Glomerular visceral epithelial cell (primary cell): ENCODE data around the gene NANOS3.

Experiments used
- DNase-seq: peaks from one replicate; pipeline ENCODE4 v3.0.0-alpha.2; 2016; ENCODE audit errors: extremely low spot score

The NANOS3 gene

DNA sequence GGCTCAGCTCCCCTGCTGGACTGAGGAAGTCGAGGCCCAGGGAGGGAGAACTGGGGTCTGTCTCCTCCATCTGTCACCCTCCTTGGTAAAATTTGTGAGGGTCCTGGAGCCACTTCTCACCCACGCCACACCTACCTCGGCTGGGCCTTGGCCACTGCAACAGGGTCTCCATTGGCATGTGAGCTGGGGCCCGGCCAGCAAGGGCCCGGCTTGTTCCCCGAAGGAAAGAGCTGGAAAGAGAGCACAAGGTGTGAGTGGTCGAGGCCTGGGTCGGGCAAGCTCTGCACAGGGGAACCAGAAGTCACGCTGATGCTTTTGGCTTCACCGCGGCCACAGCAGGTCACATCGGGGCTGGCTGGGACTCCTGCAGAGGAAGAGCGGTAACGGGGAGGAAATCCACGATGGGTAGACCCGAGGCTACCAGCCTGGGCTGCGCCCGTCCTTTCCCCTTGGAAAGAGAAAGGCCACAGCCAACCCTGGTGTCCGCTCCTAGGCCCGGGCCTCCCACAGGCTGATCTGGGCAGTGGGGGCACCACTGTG lies 9.0 kb downstream of the NANOS3 start:
- no peak for DNase-seq

DNA sequence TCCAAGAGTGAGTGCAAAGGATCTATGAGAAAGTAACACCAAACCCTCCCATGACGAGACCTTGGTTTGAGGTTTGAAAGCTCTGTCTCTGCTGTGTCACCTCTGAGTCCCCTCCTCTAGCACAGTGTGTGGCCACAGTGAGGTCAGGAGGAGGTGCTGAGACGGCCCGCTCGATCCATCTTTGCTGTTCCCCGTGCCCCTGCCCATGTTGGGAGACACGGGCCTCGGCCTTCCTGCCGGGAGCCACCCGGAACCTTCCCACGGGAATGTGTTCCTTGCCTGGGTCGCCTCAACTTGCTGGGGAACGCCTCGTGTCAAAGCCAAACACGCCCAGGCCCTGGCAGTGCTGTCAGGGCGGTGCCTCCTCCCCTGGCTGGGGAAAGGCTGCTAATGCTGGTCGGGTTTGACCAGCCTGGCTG lies 10.1 kb downstream of the NANOS3 start:
- DNase-seq = no peak

DNA sequence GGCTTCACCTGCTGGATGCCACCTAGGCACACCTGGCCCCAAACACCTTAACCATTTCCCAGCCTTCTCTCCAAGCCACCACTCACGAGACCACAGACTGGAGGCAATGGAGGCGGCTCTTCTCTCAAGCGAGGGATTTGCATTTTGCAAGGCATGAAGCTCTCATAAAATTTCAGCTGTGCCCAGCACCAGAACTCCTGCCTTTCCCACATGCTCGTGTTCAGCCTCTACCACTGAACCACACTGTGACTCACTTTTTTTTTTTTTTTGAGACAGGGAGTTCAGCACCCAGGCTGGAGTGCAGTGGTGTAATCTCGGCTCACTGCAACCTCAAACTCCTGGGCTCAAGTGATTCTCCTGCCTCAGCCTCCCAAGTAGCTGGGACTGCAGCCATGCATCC lies 10.6 kb downstream of the NANOS3 start:
- DNase-seq = peak; percentile 40

DNA sequence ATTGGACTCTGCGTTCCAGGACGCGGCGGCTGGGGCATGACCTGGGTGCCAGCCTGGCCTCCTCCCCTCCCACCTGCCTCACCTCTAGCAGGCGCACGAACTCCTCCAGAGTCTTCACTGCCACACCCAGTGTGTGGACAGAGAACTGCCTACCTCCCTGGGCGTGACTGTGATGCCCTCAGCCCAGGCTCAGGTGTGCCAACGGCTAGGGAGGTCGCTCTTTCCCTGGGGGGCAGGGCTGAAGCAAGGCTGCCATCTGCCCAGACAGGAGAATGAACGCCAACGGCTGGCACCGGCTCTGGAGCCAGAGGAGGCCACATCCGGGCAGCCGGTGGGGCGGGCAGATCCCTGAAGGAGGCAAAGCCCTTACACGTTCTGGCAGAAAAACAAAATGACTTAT lies 11.3 kb downstream of the NANOS3 start:
- DNase-seq = no peak

DNA sequence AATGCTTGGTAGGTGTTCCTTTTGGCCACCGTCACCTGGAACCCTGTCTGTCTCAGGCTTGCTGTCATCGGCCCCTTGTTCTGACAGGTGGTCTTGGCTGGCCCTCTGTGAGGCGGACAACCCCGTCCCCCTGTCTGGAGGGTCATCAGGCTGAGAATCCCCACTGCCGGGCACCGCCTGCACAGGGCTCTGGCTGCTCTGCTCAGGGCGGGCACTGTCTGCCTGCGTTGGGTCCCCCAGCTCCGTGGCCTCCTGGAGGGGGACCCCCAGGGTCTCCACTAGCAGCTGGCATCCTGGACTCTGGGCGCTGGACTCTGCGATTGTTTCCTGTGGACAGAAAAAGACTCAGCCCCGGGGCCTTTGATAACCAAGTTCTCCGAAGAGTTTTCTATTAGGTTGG lies 13.2 kb downstream of the NANOS3 start:
- no peak for DNase-seq

DNA sequence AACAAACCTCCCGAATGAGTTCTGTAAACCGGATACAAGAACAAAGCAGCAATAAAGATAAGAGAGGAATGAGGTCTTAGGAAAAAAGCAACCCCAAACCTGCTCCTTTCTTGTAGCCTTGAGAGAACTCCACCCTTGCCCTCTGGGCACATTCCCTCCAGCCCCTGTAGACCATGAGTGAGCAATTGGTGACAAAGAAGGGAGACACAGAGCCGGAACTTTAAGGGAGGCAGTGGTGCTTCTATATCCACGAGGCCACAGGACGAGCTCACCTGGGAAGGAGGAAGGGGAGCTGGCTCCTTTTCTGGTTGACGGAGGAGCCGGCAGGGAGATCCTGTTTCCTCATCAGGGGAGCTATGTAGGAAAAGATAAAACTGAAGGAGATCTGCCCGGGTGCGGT lies 15.9 kb downstream of the NANOS3 start:
- DNase-seq = no peak

DNA sequence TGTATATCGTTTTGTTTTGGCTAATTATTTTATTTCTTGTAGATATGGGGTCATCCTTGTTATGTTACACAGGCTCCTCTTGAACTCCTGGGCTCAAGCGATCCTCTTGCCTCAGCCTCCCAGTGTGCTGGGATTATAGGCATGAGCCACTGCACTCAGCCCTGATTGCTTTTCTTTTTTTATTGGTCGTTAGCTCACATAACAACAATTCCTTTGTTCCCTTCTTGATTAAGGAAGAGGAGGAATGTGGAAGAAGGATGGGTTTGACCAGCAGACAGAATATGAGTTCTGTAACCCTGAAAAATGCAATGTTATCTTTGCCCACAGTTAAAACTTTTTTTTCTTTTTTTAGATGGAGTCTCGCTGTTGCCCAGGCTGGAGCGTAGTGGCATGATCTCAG lies 17.6 kb downstream of the NANOS3 start:
- DNase-seq = no peak

DNA sequence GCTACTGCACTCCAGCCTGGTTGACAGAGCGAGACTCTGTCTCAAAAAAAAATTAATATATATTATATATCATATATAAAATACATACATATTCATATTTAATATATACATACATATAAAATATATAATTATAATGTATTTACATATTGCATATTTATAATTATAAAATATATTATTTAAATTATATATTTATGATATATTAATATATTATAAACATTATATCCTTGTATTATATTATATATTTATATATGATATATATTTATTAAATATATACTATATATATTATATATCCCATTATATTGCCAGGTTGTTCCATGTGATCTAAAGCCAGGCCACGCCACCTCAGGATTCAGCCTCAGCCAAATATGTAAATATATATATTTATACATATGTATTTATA lies 19.3 kb downstream of the NANOS3 start:
- no peak for DNase-seq

DNA sequence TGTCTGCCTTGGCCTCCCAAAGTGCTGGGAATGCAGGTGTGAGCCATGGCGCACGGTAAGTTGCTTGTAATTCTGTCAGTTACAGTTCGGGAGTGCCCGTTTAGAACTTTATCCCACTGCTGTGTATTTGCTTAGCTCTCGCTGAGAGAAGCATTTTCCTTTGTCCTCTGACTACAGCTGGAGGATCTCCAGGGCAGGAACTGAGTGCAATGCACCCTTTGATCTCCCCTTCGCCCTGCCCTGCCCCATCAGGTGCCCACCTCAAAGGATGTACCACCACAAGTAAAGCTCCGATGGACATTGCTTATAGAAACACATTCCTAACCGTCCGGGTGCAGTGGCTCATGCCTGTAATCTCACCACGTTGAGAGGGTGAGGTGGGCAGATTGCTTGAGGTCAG lies 22.5 kb downstream of the NANOS3 start:
- no peak for DNase-seq

DNA sequence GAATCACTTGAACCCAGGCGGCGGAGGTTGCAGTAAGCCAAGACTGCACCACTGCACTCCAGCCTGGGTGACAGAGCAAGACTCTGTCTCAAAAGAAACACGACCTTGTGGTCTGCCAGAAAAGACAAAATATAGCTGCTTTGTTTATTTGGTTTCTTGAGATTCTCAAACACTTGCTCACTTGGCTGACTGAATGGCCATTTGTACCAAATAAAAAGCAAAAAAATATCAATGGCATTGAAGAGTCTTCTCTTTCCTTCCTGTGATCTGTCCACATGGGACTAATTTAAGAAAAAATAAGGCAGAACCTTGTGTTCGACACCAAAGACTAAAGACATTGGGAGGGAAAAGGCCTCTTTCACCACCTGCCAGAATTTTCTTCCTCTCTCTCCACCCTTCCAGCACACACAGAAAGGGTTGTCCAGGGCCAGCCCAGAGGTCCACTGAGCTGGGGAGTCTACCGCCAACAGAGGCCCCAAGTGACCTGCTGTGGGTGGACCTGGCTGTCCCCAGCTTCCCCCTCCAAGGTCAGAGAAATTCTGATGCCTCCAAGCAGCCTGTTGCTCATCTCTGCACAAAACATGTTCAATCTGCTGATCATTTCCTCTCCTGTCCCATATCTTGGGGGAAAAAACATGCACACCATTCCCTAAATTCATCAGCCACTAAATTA lies 23.1 kb downstream of the NANOS3 start:
- DNase-seq = no peak

DNA sequence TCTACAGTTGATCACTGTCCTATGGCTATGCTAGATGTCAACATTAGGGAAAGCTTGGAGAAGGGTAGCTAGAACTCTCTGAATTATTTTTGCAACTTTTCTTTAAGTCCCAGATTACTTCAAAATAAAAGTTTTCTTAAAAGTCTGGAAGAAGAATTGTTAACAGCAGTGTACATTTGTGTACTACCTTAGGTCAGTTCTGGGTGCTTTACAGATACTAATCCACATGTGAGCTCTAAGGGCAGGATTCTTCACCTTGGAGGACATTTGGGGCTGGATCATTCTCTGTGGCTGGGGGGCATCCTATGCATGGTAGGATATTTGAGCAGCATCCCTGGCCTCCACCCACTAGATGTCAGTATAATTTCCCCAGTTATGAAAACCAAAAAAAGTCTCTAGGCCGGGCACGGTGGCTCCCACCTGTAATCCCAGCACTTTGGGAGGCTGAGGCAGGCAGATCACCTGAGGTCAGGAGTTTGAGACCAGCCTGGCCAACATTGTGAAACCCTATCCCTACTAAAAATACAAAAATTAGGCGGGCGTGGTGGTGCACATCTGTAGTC lies 26.1 kb downstream of the NANOS3 start:
- DNase-seq = no peak

DNA sequence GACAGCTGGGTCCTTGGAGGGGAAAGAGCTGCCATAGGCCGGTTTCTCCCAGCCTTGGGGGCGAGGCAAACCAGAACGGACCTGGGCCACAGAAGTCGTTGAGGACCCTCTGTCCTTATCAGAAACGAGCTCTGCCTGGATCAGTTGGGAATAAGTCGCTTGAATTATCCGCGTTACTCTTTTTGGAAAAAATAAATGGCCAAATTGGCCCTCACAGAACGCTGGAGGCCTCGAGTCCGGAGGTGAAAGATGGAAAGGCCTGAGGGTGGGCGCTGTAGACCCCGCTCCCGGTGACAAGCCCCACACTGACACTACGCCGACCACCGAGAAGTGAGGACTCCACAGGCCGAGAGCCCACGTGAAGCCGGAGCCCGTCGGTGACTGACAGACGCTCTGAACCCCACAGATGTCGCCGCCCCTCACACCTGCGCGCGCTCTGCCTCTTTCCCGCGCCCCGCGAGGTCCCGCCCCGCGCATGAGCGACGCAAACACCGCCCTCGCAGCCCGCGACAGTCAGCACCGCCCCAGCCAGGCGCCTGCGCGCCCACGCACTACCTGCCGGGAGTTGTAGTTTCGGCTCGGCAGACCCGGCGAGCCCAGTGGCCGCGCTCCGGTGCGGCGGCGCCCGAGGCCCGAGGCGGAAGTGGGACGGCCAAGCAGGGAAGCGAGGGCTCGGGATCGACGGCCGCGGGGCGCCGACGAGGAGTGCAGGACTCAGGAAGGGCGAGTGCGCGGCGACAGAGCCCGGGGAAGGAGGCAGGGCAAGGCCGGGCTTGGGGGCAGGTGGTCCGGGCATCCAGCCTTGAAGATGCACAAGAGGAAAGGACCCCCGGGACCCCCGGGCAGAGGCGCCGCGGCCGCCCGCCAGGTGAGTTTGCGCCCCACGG lies 28.9 kb downstream of the NANOS3 start, which contains the start of the genes BRME1 and CC2D1A:
TSS of gene BRME1 (minus strand) at position 484 of the 887 bp plus-strand sequence. CDS start 1,225 bp downstream, outside the sequence.
TSS of gene CC2D1A (plus strand) at position 568 of the 887 bp plus-strand sequence. CDS start at position 809, 241 bp downstream.
- peak; percentile 89 for DNase-seq

DNA sequence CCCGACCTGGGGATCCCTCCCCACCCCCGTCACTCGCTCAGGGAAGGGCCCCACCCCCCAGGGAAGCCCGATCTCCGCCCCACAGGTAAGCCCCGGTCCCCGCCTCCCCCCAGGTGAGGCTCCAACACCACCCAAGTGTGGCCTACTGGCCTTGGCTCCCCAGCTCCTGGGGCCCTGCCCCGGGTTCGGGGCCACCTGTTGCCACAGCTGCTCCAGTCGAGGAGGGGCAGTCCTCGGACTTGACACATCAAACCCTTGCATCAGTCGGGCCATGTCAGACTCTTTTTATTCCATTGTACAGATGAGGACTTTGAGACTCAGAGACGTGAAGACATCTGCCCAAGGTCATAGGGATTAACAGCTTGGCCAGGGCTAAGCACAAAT lies 29.6 kb downstream of the NANOS3 start:
- DNase-seq = no peak

DNA sequence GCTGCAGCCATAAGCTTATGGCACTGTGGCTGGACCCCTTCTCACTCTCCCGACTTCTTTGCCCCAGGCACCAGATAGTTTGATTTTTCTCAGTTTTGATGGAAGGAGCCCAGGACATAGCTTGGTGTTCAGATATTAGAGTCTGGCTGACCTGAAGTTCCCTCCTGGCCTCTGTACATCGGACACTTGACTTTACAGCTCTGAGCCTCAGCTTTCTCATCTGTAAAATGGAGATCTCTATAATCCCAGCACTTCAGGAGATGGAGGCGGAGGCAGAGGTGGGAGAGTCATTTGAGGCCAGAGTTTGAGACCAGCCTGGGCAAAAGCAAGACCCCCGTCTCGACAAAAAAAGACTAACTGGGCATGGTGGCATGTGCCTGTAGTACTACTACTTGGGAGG lies 30.0 kb downstream of the NANOS3 start:
- no peak for DNase-seq

DNA sequence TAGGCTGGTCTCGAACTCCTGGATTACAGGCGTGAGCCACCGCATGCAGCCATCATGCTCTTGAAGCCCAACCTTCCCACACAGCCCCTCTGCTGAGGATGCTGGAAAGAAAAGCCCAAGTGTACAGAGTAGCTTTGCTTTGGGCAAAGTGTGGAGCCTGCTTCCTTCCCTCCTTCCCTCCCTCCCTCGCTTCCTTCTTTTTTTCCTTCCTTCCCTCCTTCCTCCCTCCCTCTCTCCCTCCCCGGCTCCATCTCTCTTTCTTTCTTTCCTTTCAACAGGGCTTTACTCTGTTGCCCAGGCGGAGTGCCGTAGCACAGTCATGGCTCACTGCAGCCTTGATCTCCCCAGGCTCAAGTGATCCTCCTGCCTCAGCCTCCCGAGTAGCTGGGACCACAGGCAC lies 31.7 kb downstream of the NANOS3 start:
- no peak for DNase-seq

DNA sequence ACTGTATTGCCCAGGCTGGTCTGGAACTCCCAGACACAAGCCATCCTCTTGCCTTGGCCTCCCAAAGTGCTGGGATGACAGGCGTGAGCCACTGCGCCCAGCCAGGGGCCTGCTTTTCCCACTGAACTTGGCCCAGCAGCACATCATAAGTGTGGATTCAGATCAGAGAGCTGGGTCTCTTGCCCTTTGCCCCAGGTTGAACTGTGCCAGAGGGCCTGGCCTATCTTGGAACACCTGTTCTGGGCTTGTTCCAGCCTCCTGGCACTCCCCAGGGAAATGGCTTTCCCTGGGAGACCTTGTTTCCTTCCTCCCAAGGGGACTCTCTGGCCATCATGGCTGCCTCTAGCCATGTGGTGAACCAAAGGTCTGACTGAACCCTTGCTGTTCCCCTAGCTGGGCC lies 32.5 kb downstream of the NANOS3 start:
- no peak for DNase-seq

DNA sequence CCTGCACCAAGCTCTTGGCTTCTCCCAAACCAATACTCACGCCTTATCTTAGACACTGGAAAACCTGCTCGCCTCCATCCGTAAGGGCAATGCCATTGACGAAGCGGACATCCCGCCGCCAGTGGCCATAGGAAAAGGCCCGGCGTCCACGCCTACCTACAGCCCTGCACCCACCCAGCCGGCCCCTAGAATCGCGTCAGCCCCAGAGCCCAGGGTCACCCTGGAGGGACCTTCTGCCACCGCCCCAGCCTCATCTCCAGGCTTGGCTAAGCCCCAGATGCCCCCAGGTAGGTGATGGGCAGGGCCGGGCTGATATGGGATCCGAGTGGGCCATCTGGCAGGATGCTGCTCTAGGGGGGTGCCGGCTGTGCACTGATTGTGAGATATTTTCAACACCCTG lies 36.4 kb downstream of the NANOS3 start:
- DNase-seq = no peak

DNA sequence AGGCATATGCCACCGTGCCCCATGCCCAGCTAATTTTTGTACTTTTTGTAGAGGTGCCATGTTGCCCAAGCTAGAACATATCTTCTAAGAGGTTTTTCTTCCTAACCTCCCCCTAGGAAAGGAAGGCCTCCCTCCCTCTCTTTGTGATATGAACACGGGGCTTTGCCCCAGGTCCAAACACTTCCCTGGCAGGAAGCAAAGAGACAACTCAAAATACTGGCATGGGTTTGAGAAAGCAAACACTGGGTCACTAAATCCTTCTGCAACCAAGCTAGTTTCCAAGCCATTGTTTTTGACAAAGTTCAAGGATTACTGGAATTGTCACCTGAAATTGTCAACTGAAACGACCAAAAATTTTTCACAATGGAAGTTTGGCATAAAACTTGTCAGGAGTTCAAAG lies 37.8 kb downstream of the NANOS3 start:
- DNase-seq = no peak

DNA sequence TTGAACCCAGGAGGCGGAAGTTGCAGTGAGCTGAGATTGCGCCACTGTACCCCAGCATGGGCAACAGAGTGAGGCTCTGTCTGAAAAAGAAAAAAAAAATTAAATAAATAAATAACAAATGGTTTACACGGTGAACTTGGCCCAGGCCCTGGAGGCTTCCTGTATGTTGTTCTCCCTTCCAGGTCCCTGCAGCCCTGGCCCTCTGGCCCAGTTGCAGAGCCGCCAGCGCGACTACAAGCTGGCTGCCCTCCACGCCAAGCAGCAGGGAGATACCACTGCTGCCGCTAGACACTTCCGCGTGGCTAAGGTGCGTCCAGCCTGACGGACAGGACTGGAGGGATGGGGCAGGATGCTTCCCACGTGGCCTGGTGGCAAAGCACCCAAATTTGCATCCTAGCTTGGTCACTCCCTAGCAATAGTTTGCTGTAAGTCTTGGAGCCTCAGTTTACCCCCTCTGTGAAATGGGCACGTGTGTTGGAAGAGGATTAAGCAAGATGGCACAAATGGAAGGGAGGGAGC lies 41.0 kb downstream of the NANOS3 start:
- DNase-seq = no peak

DNA sequence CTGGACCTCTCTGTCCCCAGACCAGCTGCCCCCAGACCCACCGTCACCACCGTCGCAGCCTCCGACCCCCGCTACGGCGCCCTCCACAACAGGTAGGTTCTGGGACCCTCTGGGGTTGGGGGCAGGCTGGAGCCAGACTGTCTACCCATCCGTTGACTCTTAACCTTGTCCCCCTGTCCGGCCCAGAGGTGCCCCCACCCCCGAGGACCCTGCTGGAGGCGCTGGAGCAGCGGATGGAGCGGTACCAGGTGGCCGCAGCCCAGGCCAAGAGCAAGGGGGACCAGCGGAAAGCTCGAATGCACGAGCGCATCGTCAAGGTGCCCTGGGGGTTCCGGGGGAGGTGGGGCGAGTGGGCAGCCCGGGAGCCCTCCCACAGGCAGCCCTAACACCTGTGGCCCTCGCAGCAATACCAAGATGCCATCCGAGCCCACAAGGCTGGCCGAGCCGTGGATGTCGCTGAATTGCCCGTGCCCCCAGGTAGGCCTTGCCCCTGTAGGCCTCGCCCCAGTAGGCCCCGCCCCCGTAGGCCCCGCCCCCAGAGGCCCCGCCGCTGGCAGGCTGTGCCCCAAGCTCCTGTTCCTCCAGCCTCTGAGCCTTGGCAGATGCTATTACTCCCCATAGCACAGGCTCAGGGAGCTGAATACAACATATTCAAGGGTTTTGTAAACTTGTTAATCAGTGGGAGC lies 41.9 kb downstream of the NANOS3 start:
- DNase-seq = no peak

DNA sequence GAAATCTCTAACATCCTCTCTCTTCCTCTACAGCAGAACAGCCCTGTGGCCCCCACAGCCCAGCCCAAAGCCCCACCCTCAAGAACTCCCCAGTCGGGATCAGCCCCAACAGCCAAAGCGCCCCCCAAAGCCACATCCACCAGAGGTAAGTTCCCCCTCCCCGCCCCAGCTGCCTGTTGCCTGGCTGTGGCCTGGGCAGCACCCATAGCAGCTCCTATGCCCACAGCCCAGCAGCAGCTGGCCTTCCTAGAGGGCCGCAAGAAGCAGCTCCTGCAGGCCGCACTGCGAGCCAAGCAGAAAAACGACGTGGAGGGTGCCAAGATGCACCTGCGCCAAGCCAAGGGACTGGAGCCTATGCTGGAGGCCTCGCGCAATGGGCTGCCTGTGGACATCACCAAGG lies 43.6 kb downstream of the NANOS3 start:
- no peak for DNase-seq
